Measurements from ENCODE around the gene RNF182. TPM values are rescaled to one million over a fixed set of nuclear protein-coding genes. Genes with fewer than 3 reads are reported as not detected.

The RNF182 gene
- total and polyA plus RNA-seq, 2 donors (not counting 3 experiments of a cell fraction or from before 2014, with no cell fraction given): 0.43 to 0.93 TPM

DNA sequence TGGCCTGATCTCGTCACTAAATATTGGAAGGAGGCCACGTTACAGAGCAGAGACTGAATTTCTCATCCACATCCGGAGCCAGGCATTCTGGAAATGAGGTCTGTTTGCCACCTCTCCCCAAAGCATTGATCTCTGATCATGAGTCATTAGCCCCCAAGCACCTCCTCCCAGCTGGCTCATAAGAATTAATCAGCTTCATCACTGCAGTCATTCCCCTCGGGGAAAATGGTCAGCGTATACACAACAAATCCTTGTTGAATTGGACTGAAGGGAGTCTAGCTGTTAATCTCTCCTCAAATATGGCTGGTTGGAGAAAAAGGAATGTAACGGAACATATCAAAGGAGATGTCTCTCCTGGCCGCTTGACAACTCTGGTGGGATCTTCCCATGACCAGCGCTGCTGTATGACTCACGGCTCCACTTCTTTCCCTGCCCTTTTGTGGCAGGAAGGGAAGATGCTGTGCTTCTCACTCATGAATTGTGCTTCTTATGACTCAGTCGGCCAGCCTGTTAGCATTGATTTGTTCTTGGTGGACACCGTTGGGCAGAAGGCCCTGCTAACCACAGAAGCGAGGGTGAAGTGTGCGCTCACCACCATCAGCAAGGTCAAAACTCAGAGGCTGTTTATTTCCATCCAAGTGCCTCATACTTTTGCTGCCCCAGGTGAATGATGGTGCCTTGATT is 76.7 kb downstream of the RNF182 start:
- H3K27me3 ChIP-seq (ENCODE audit: control insufficient read depth in 2 of 2, insufficient read depth in 2 of 2, low read length in 2 of 2): no peaks in the 10 kb centered on the region
- BruUV-seq (replicated peaks): no TSS peak
- H3K4me2 ChIP-seq (ENCODE audit: insufficient read depth, low read length): no peak overlapping the region
- H3K36me3 ChIP-seq (ENCODE audit: control insufficient read depth in 2 of 2, extremely low read depth in 1 of 2, insufficient read depth in 2 of 2, low read length in 2 of 2): no peaks in the 10 kb centered on the region
- DNase-seq (ENCODE audit: low read depth, low spot score): no peak
- intact Hi-C loops (cut with micrococcal nuclease) (no loop called here), dilution Hi-C loops (cut with MboI; ENCODE audit: extremely low pct_ligation_motif_present, low sequenced_read_pairs) (no loop called here)
- no peak for FAIRE-seq
- no peaks in the 10 kb centered on the region for H3K9me3 ChIP-seq (replicated peaks; ENCODE audit: control insufficient read depth, insufficient read depth, low read length)
- no peaks in the 10 kb centered on the region for H3K79me2 ChIP-seq (ENCODE audit: control insufficient read depth, insufficient read depth, low read length)
- ChIA-PET POLR2A (no interaction called here), CTCF (interaction anchor here (1.4 to 1.5 kb wide), 2 partner anchors 66 to 93 kb away, joined by 3 to 4 read pairs; no protein-coding TSS in a partner anchor)
- H3K27ac ChIP-seq (ENCODE audit: insufficient read depth, low read depth, low read length): no peak overlapping the region
- H3K4me3 ChIP-seq (replicated peaks in 1 of 3; ENCODE audit: insufficient read depth in 1 of 3, low read depth in 1 of 3, low read length in 3 of 3): no peak overlapping the region
- no peak for TF ChIP-seq POLR2A (IDR thresholded peaks at IDR 0.05; ENCODE audit: low read depth, low read length)
- TF ChIP-seq, protein P1, sequence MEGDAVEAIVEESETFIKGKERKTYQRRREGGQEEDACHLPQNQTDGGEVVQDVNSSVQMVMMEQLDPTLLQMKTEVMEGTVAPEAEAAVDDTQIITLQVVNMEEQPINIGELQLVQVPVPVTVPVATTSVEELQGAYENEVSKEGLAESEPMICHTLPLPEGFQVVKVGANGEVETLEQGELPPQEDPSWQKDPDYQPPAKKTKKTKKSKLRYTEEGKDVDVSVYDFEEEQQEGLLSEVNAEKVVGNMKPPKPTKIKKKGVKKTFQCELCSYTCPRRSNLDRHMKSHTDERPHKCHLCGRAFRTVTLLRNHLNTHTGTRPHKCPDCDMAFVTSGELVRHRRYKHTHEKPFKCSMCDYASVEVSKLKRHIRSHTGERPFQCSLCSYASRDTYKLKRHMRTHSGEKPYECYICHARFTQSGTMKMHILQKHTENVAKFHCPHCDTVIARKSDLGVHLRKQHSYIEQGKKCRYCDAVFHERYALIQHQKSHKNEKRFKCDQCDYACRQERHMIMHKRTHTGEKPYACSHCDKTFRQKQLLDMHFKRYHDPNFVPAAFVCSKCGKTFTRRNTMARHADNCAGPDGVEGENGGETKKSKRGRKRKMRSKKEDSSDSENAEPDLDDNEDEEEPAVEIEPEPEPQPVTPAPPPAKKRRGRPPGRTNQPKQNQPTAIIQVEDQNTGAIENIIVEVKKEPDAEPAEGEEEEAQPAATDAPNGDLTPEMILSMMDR (IDR thresholded peaks at IDR 0.05; ENCODE audit: extremely low read depth in 1 of 2, insufficient read depth in 1 of 2, low read depth in 1 of 2, low read length in 2 of 2): no peak
- TF ChIP-seq JUN (IDR thresholded peaks at IDR 0.05; ENCODE audit: borderline replicate concordance, insufficient read depth, insufficient read length, low read depth): no peak
- no peak for TF ChIP-seq GATA2 (IDR thresholded peaks at IDR 0.05; ENCODE audit: insufficient read depth, insufficient read length, low read depth, low read length)
- TF ChIP-seq, protein P2, sequence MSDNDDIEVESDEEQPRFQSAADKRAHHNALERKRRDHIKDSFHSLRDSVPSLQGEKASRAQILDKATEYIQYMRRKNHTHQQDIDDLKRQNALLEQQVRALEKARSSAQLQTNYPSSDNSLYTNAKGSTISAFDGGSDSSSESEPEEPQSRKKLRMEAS (IDR thresholded peaks at IDR 0.05; ENCODE audit: insufficient read depth, insufficient read length): no peak
- no peak for TF ChIP-seq FOS (IDR thresholded peaks at IDR 0.05; ENCODE audit: borderline replicate concordance, insufficient read depth, low read length)
- no peak for TF ChIP-seq EZH2 (IDR thresholded peaks at IDR 0.05; ENCODE audit: borderline replicate concordance, low read depth, low read length, severe bottlenecking)
- no peak for TF ChIP-seq MYC (IDR thresholded peaks at IDR 0.05; ENCODE audit: low read depth, low read length)
- TF ChIP-seq POLR2AphosphoS5 (IDR thresholded peaks at IDR 0.05; ENCODE audit: insufficient read depth, low read depth, low read length): no peak
- no peak overlapping the region for H2AFZ ChIP-seq (ENCODE audit: low read depth, low read length)
- H3K9ac ChIP-seq (replicated peaks; ENCODE audit: extremely low read depth, insufficient read depth, low read length): no peak overlapping the region
- no peaks in the 10 kb centered on the region for H3K9me1 ChIP-seq (replicated peaks; ENCODE audit: control insufficient read depth, extremely low read depth, insufficient read depth, low read length)
- no peaks in the 10 kb centered on the region for H4K20me1 ChIP-seq (replicated peaks; ENCODE audit: control insufficient read depth, extremely low read depth, insufficient read depth, low read length)
- H3K4me1 ChIP-seq (ENCODE audit: control insufficient read depth, extremely low read depth, insufficient read depth, low read length): no peaks in the 10 kb centered on the region

Measured in endothelial cell of umbilical vein (primary cell).